Breast epithelium (tissue), 4 donors: ENCODE results near the gene SLC25A21. TPM values are rescaled to one million over a fixed set of nuclear protein-coding genes. Genes with fewer than 3 reads are reported as not detected.

Experiments used
- DNase-seq, 2 donors: peaks; one replicate each; pipeline ENCODE4 v3.0.0-alpha.2; 2019; ENCODE audit warnings: low spot score in 2 of 2
- H3K27ac ChIP-seq, 2 donors: fragments of 200-600 bp; sonication (generic) in 1 of 2; one replicate each; pipeline ENCODE4 v1.5.1; 2016 to 2019; ENCODE audit warnings: mild to moderate bottlenecking in 1 of 2
- H3K27me3 ChIP-seq, 2 donors: fragments of 200-600 bp; sonication (generic) in 1 of 2; one replicate each; pipeline versions ENCODE4 v1.5.1 to v1.6.0; 2017 to 2019; ENCODE audit warnings: control low read depth in 1 of 2, mild to moderate bottlenecking in 1 of 2
- H3K36me3 ChIP-seq: fragments of 200-600 bp; one replicate; pipeline ENCODE4 v1.5.1; 2019
- H3K4me1 ChIP-seq, 2 donors: fragments of 200-600 bp; sonication (generic); one replicate each; pipeline ENCODE4 v1.5.1; 2016 to 2019; ENCODE audit warnings: control low read depth in 1 of 2
- H3K4me3 ChIP-seq, 3 donors: fragments of 200-600 bp; sonication (generic); 1 replicate in 2 of 3; 2 replicates in 1 of 3; pipeline ENCODE4 v1.5.1; 2016 to 2019; ENCODE audit warnings: mild to moderate bottlenecking in 3 of 3, moderate library complexity in 2 of 3
- H3K9me3 ChIP-seq, 2 donors: fragments of 200-600 bp; sonication (generic) in 1 of 2; one replicate each; pipeline ENCODE4 v1.5.1; 2016 to 2019; ENCODE audit warnings: control low read depth in 1 of 2
- CTCF ChIP-seq, 3 donors: fragments of 450-650 bp; IDR thresholded peaks; one replicate each; pipeline ENCODE4 v1.5.1; 2016 to 2017; ENCODE audit warnings: antibody characterized with exemption in 3 of 3, mild to moderate bottlenecking in 3 of 3, moderate library complexity in 3 of 3
- POLR2A ChIP-seq: fragments of 450-650 bp; IDR thresholded peaks from one replicate; pipeline ENCODE4 v1.6.1; 2016; ENCODE audit warnings: antibody characterized with exemption, mild to moderate bottlenecking, moderate library complexity
- POLR2AphosphoS5 ChIP-seq, 3 donors: sonication (generic); formaldehyde crosslinking; IDR thresholded peaks; one replicate each; pipeline ENCODE4 v1.6.1; 2017; ENCODE audit warnings: antibody characterized with exemption in 3 of 3
- intact Hi-C: fragments of 100-400 bp; cut with DNase I; formaldehyde crosslinking; loops from one replicate; pipeline ENCODE4 v1.15.1; 2023; ENCODE audit warnings: low total_unique reads
- total RNA-seq, 3 donors: library from RNA; depleted of rRNA; stranded (reverse); fragments of >200 nt; gene quantifications; one replicate each; pipeline ENCODE4 v1.1.0, GENCODE V29; 2016

SLC25A21 gene
- total RNA-seq, 3 donors from 2014 or later, result 0.66 to 2.3 (median 1.6) TPM

DNA sequence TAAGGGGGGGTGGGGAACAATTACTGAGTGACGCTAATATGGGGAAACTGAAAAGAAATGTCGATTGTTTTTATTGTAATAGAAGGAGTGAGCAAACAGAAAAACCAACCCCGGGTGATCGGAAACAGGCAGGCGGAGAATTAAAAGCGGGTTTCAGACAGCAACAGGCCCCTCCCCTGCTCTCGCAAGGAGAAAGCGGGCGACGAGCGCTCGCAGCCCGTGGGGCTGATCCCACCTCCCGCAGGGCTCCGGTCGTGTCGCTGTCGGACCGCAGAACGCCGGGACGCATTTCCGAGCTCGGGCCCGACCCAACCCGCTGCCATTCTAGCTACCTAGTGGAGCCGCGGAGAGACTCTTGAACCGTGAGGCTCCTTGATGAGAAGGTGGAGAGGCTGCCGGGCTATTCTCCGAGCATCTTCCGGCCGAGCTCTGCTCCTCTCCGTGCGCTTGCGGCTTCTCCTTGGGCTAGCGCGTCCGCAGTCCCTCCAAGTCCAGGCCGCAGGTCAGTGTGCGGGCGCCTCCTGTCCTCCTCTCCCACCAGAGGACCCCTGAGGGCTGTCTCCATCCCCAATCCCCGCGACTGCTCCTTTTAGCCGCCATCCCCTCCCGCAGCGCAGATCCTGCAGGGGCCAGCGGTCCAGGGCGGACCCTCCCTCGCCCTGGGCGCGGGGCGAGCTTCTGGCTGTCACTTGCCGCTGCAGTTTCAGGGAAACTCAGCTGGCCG, 514.8 kb downstream of the SLC25A21 start:
- Histone ChIP-seq H3K4me3 (peak overlapping the region; percentile 5 to 56 (median 24)), H3K36me3 (no peaks in the 10 kb centered on the region), H3K4me1 (peaks cover 1 to 13% of the 10 kb centered on the region in 2 donors), H3K9me3 (no peaks in the 10 kb centered on the region), H3K27me3 (peaks cover 10 to 100% of the 10 kb centered on the region in 2 donors), H3K27ac (no peak overlapping the region)
- intact Hi-C loops, result no loop called here
- DNase-seq, result peak in 1 of 2 donors; percentile 53
- no peak for TF ChIP-seq CTCF (IDR thresholded peaks at IDR 0.05)

DNA sequence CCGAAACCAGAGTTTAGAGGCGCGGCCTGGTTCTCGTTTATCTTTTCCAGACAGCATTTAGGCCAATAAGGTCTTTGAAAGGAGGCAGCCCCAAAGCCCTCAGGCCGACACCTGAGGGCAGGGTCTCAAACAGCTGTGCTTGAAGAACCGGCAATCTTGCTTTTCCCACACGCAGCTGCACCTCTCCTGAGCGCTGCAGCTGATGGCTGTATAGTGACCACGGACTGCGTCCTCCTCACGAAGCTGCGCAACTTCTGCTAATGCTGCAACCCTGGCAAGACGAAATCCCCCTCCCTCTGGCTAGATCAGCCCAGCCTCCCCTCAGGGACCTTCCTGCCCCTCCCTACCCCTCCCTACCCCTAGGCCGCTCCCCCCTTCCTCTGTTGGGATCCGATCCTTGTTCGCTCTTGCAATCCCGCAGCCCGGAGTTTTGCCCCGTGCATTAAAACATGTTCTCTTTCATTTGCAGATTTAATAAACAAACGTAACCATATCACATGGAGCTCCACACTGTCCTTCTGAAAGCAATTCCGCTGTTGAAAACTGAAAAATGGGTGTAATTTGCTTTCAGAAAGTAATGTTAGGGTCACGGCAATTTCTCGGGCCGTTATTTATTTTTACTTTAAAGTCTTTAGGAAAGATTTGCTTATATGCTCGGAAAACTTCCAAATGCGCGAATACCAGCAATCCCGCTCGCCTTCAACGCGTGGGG, 515.6 kb downstream of the SLC25A21 start:
- H3K27me3 ChIP-seq, result peaks cover 10 to 99% of the 10 kb centered on the region in 2 donors
- peak overlapping the region; percentile 5 to 56 (median 24) for H3K4me3 ChIP-seq
- H3K27ac ChIP-seq, result no peak overlapping the region
- H3K4me1 ChIP-seq, result peaks cover 0 to 6% of the 10 kb centered on the region in 2 donors
- no peaks in the 10 kb centered on the region for H3K9me3 ChIP-seq
- H3K36me3 ChIP-seq, result no peaks in the 10 kb centered on the region
- intact Hi-C loops, result no loop called here
- no peak for DNase-seq
- TF ChIP-seq POLR2AphosphoS5 (IDR thresholded peaks at IDR 0.05) (no peak), POLR2A (no peak), CTCF (IDR thresholded peaks at IDR 0.05) (no peak)

DNA sequence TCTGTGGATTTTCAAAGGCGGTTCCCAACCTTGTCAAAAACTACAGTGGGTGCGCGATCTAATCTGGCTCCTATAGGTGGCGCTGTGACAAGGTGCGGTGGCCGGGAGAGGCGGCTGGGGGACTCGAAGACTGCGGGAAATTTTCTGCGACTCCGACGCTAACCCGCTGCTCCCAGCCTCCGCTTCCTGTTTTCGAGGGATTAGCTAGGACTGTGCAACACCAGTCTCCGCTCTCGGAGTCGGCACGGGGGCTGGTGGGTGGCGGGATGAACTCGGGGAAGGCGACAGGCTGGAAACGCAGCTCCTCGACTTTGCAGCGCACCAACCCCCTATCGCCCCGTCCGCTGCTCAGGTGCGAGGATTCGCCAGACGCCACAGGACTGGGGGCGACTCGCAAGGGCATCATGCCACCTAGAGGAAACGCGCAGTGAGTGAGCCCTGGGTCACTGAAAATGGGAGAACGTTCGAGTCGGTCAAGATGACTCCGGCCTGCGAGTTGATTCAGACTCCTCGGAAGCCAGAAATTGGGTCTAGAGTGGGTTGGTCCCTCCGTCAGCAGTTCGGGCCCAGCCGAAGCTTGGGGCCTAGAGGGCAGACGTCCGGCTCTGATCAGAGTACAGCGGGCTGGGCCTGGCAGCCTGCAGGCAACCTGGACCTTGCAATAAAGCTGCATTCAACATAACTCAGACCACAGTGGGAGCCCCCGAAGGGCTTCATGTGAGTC, 516.3 kb downstream of the SLC25A21 start:
- Histone ChIP-seq H3K4me1 (peaks cover 0 to 6% of the 10 kb centered on the region in 2 donors), H3K27me3 (peaks cover 10 to 99% of the 10 kb centered on the region in 2 donors), H3K4me3 (peak overlapping the region; percentile 7 to 56 (median 18))

DNA sequence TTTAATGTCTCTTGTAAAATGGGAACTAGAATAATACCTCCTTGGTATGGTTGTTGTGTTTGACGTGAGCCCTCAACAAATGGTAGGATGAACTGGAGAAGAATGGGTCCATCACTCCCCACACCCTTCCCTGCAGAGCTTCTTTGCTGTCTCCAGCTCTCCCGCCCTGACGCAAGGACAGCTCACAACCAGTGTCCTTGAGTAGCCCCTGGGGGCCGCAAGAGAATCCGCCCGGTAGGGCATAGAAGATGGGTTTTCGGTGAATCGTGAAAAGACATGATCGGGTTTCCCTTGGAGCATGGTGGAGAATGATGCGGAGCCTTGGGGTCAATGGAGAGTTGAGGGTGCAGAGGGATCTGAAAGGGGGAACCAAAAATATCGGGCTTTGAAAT, 516.8 kb downstream of the SLC25A21 start:
- Histone ChIP-seq H3K4me1 (peaks cover 0 to 6% of the 10 kb centered on the region in 2 donors), H3K27me3 (peaks cover 10 to 98% of the 10 kb centered on the region in 2 donors)

More for the DNA sequence above, 516.3 kb downstream of the SLC25A21 start:
- intact Hi-C loops, result no loop called here
- no peaks in the 10 kb centered on the region for H3K9me3 ChIP-seq
- peak in 1 of 2 donors; percentile 58 for DNase-seq
- TF ChIP-seq POLR2AphosphoS5 (IDR thresholded peaks at IDR 0.05) (no peak), CTCF (IDR thresholded peaks at IDR 0.05) (no peak), POLR2A (no peak)
- H3K27ac ChIP-seq, result no peak overlapping the region
- no peaks in the 10 kb centered on the region for H3K36me3 ChIP-seq

More for the DNA sequence above, 516.8 kb downstream of the SLC25A21 start:
- intact Hi-C loops, result no loop called here
- Histone ChIP-seq H3K36me3 (no peaks in the 10 kb centered on the region), H3K27ac (no peak overlapping the region), H3K4me3 (peak overlapping the region in 1 of 3 donors; percentile 56), H3K9me3 (no peaks in the 10 kb centered on the region)
- TF ChIP-seq CTCF (IDR thresholded peaks at IDR 0.05) (no peak), POLR2AphosphoS5 (IDR thresholded peaks at IDR 0.05) (no peak), POLR2A (no peak)
- no peak for DNase-seq
